22Rv1 (cell line): ENCODE data around the gene CCDC78.

Experiments used
- H3K27ac ChIP-seq: fragments of 450-650 bp; 2 replicates; pipeline ENCODE4 v1.5.1; 2017
- ZFX ChIP-seq: fragments of 450-650 bp; IDR thresholded peaks from 2 replicates; pipeline ENCODE4 v1.6.1; 2017; ENCODE audit warnings: antibody characterized with exemption, borderline replicate concordance
- TF ChIP-seq, protein P1 (sequence below): fragments of 450-650 bp; IDR thresholded peaks from 2 replicates; pipeline ENCODE4 v1.5.1; 2017; ENCODE audit warnings: mild to moderate bottlenecking

The CCDC78 gene

DNA sequence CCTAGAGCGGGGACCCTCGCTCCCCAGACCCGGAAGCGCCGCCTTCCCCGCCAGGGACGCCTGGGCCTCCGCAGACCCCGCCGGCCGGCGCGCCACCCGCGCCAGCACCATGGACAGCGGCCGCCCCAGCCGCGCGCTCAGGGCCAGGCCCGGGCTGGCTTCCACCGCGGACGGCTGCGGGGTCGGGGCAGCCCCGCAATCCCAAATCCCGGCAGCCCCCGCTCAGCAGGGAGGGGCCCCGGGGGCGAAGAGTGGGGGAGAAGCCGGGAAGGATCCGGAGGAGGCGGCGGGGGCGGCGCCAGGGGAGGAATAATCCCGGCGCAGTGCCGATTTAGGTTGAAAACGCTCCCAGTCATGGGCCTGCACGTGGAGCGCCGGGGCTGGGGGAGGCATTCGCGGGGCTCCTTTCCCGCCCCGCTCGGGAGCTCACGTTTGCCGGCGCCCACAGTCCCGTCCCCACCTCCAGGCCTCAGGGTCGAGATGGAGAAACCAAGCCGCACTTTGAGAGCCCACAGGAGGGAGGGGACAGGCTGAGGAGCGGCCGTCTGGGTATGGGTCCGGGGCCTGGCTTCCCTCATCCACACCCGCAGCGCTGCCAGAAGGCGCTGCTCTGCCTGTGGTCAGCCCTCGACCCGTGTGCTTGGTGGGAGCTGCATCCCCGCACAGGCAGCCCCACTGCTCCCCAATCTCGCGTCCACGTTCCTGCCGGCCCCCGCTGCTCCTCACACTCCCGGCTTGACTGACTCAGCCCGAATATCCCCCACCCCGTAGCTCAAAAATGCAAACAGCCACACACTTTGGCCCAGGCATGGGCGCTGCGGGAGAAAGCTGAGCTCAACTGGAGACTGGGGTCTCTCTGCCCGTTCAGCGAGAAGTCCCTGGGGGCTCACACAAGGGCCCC, 25.3 kb downstream of the CCDC78 start:
- no peak overlapping the region for H3K27ac ChIP-seq
- TF ChIP-seq, protein P1, sequence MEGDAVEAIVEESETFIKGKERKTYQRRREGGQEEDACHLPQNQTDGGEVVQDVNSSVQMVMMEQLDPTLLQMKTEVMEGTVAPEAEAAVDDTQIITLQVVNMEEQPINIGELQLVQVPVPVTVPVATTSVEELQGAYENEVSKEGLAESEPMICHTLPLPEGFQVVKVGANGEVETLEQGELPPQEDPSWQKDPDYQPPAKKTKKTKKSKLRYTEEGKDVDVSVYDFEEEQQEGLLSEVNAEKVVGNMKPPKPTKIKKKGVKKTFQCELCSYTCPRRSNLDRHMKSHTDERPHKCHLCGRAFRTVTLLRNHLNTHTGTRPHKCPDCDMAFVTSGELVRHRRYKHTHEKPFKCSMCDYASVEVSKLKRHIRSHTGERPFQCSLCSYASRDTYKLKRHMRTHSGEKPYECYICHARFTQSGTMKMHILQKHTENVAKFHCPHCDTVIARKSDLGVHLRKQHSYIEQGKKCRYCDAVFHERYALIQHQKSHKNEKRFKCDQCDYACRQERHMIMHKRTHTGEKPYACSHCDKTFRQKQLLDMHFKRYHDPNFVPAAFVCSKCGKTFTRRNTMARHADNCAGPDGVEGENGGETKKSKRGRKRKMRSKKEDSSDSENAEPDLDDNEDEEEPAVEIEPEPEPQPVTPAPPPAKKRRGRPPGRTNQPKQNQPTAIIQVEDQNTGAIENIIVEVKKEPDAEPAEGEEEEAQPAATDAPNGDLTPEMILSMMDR, result no peak
- TF ChIP-seq ZFX, result no peak

DNA sequence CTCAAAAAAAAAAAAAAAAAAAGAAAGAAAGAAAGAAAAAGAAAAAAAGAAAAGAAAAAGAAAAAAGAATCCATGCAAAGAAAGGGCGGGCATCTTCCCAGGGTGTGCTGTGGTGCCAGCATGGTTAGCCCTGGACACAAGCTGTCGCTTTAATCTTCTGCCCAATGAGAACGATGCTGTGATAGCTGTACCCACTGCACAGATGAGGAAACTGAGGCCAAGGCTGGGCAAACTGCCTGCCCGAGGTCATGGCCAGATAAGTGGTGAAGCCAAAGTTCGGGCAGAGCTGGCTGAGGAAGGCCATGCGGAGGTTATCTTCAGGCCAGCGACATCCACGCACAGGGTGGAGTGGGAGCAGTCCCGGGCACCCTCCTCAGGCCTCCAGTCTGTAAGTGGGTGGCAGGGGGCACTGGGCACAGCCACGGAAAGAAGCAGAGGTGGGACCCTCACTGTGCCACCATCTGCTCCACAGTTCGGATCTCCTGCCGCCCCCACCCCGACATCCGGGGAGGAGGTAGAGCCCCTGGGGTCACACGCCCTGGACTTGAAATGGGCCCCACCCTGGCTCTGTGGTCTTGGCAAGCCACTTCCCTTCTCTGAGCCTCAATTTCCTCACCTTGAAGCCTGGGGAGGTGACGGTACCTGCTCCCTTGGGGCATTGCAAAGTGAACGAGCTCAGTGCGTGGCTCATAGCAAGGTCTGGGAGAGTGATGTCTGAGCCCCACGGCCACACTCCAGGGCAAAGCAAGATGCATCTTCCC, 27.2 kb downstream of the CCDC78 start:
- TF ChIP-seq, protein P1, result no peak
- TF ChIP-seq ZFX, result no peak
- H3K27ac ChIP-seq, result 0 out of 2 replicates have a peak overlapping the region, but pooled peaks have one; percentile 27

DNA sequence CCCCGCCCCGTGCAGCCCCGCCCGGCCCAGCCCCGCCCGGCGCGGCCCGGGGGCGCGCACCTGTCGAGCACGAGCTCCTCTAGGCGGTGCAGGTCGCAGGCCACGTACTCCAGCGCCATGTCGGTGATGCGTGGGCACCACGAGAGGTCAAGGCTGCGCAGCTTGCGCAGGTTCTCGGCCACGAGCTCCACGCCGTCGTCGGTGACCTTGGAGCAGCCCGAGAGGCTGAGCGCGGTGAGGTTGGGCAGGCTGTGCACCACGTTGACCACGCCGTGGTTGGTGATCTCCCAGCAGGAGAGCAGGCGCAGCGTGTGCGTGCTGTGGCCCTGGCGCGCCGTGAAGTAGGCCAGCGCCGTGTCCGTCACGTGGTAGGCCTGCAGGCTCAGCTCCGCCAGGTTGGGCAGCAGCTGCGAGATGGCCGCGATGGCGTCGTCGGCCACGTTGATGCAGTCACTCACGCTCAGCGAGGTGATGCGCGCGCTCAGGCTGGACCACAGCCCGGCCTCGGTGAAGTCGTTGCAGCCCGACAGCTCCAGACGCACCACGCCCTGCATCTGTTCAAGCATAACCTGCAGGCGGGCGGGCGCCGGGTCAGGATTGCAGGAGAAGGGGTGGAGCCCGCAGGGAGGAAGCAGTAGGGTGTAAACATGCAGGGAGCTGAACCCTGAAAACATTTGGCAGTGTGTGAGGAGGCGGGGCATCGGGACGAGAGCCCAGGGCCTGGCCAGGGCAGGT, 30.7 kb downstream of the CCDC78 start:
- TF ChIP-seq, protein P1, result no peak
- TF ChIP-seq ZFX, result no peak
- peak overlapping the region; percentile 98 for H3K27ac ChIP-seq

DNA sequence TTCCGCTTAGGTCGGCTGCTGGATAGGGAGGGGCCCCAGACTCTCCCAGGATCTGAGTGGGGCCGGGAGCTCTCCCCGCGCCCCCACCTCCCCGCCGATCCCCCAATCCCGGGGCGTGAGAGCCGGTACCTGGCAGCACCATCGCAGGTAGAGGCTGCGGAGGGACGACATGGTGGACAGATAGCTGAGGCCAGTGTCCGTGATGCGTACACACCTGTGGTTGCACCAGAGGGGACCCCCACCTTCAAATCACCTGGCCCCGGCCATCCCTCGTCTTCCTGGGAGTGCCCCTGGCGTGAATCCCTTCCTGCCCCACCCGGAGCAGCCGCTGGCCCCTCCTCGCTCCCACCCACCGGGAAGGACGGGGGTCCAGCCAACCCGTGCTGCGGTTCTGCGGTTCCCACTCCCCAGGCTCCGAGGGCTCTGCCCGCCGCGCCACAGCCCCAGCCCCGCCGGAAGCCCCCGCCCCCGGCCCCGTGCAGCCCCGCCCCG, 31.3 kb downstream of the CCDC78 start:
- H3K27ac ChIP-seq, result peak overlapping the region; percentile 98
- TF ChIP-seq ZFX, result no peak
- TF ChIP-seq, protein P1, result no peak

DNA sequence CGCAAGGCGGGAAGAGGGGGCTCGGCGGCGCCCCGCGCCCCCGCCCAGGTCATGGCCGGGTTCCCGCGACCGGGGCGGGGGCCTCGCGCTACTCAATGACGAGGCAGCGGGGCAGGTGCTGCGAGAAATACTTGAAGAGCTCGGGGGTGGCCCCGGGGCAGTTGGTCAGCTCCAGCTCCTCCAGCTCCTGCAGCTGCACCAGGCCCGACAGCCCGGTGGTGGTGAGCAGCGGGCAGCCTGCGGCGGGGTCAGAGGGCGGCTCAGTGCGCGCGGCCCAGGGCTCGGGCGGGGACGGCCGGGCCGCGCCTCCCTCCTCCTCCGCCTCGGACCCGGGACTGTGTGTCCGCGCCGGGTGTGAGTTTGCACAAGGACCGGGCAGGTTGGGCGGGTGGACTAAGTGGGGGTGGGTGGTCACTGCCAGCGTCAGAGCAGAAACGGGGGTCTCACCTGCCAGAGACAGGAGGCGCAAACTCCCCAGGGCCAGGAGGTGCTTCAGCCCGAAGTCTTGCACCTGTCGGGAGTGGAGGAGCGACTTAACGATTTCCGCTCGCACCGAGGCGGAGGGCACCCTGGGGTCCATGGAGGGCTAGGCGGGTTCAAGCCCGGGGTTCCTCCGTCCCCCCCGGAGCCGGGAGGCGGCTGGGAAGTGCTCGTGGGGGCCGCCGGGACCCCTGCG, 31.9 kb downstream of the CCDC78 start:
- TF ChIP-seq, protein P1, result no peak
- H3K27ac ChIP-seq, result peak overlapping the region; percentile 98

DNA sequence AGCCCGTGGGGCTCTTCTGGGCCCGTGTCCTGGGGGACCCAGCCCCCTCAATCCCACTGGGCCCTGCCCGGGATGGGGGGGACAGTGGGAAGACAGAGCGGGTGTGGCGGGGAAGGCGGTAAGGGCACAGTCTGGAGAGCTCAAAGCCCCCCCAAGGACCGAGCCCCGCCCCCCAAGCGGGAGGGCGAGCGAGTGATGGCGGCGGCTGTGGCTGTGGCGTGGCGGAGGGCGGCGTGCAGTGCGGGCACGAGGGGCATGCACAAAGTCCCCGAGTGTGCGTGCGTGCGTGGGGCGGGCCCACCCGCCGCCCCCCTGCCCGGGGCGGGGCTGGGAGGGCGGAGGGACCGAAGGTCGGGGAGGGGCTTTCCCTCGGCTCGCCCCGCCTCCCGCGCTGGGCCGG, 32.5 kb downstream of the CCDC78 start:
- no peak for TF ChIP-seq ZFX
- TF ChIP-seq, protein P1, result no peak
- peak overlapping the region; percentile 98 for H3K27ac ChIP-seq
